Posterior cingulate gyrus (tissue), 11 donors: ENCODE results near the gene ELAVL4.

ENCODE experiments used
- DNase-seq, 10 donors: peaks; one replicate each; pipeline versions ENCODE4 v3.0.0 to v3.0.0-alpha.2; 2020 to 2021; ENCODE audit warnings: mixed read lengths in 3 of 10
- intact Hi-C: fragments of 100-400 bp; cut with DNase I; formaldehyde crosslinking; loops from one replicate; pipeline ENCODE4 v1.15.1; 2023

The ELAVL4 gene

GRCh38 chr1:50108497-50109059 is at the start of gene ELAVL4:
Gene ELAVL4 (plus strand): TSS chr1:50108920. CDS start chr1:50109190, 270 bp downstream.
- intact Hi-C loops, result no loop called here
- DNase-seq, result peak in 8 of 10 donors; percentile 25 to 89 (median 65)

DNA sequence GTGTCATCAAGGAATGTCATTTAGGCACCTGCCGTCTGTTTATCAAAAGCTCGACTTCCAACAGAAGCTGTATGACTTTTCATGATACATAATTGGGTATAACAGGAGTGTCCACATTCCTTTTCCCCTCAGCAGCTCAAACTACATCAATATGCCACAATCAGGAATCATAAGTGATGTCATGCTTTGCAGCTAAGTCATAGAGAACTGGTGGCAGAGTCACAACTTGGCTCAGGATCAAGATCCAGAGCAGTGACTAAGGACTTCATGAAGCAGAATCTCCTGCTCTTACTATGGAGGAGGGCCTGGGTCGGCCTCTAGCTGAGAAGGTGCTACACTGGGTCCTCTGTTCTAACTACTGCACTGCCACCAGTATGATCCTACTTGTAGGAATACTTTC is 48.4 kb upstream of the ELAVL4 start:
- intact Hi-C loops, result no loop called here

DNA sequence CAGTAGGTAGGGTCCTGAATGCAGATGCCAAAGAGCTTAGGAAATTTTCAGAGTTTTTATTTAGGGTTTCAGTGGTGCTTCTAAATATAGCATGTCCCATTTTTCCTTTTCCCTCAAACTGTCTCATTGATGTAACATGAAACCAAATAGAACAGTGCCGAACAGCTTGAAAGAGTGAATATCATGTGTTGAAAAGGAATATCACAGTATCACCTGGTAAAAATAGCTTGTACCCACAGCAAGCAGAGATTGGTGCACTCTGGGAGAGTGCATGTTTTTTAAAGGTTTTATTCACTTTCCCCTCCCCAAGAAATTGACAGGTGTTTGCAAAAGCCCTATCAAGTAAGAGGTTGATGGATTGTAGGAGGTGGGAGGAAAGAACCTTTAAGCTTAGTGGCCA is 41.9 kb upstream of the ELAVL4 start:
- no peak for DNase-seq
- intact Hi-C loops, result no loop called here

More for the DNA sequence above, 48.4 kb upstream of the ELAVL4 start:
- no peak for DNase-seq

GRCh38 chr1:50074931-50075330 is 33.8 kb upstream of the ELAVL4 start:
- intact Hi-C loops, result no loop called here
- DNase-seq, result no peak

GRCh38 chr1:50077273-50077672 is 31.4 kb upstream of the ELAVL4 start:
- no peak for DNase-seq
- intact Hi-C loops, result no loop called here

DNA sequence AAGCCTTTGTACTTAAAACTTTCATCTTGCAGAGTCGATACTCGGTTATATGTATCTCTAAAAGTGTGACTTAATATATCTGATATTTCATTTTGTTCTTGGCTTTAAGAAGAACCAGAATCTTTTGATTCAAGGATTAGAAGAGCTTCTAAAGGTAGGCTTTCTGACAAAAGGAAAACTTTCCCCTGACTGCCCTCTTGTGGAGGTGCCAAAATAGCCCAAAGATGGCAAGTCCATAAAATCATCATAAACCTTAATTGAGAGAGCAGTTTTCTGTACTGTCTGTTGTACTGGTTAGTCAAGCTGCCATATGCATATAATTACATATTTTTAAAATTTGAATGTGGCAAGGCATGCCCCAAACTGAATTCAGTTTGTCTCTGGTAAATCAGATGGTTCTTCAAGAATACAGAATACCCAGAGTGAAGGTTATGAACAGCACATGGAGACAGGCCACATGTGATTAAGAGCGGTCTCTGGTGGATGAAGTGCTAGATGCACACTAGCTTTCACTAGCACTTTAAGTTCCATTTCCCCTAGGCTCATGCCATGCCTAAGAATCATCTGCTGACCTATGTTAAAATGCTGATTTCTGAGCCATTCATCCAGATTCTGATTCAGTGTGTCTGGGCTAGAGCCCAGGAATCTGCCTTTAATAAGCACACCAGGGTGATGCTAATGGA is 27.7 kb upstream of the ELAVL4 start:
- intact Hi-C loops, result no loop called here

GRCh38 chr1:50084389-50084788 is 24.3 kb upstream of the ELAVL4 start:
- intact Hi-C loops, result no loop called here
- no peak for DNase-seq

More for the DNA sequence above, 27.7 kb upstream of the ELAVL4 start:
- no peak for DNase-seq

DNA sequence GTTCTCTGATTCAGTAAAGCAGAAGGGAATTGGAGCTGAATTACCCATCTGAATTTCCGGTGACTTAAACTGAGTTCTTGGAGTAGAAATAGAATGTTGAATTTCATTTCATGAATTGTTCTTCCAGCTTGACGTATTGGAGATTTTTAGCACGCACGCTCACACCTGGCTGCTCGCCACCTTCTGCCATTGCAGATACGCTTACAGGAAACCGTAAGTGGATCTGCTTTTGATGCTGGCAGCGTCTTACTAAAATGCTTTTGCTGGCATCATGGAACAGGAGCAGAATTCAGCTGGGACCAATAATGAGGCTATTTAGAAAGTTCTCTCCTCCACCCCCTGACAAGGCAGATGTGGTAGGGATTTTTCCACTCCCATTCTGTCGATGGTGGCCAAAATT is 17.7 kb upstream of the ELAVL4 start:
- DNase-seq, result peak in 2 of 10 donors; percentile 23 to 74
- intact Hi-C loops, result no loop called here

- no peak for DNase-seq
- intact Hi-C loops, result no loop called here
These were observed 13.0 kb upstream of the ELAVL4 start for GRCh38 chr1:50095716-50096115.

- intact Hi-C loops, result no loop called here
- DNase-seq, result no peak
These were observed 11.6 kb upstream of the ELAVL4 start for GRCh38 chr1:50097021-50097679.

DNA sequence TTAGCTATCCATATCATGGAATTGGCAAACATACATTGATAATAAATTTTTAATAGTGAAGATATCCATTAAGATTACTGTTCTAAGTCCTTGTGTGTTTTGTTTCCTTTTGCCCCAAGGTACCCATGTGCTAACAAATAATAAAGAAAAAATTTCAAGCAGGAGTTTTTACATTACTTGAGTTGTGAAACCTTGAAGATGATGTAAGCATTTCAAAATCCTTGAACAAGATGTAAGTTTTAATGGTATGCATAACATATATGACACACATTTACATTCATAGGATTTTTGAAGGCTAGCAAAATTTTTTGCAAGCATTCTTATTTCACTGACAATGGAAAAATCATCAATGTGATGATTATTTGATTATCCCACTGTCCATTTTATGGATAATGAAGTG is 10.9 kb upstream of the ELAVL4 start:
- DNase-seq, result no peak
- intact Hi-C loops, result no loop called here

DNA sequence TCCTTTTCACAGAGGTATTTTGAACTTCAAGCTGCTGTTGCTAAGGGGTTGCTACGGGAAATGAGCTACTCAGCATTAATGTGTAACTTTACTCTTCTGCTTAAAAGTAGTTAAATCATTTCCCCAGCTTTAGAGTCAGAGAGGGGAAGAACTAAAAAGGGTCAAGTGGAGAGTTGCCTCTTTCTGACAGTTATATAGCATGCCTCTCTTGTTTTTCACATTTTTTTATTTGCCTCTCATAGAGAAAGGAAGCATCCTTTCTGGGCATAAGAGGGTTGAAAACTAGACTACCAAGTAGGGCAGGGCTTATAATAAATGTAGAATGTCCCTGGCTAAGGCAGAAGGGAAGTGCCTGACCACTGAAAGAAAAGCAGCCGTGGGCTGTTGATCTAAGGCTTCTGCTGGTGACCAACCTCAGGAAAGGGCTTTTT is 10.1 kb upstream of the ELAVL4 start:
- DNase-seq, result no peak
- intact Hi-C loops, result no loop called here

- intact Hi-C loops, result no loop called here
- DNase-seq, result no peak
These were observed 9.1 kb upstream of the ELAVL4 start for GRCh38 chr1:50099654-50100053.

- intact Hi-C loops, result no loop called here
- no peak for DNase-seq
These were observed 5.1 kb upstream of the ELAVL4 start for GRCh38 chr1:50103615-50104081.

GRCh38 chr1:50105433-50105832 is 3.3 kb upstream of the ELAVL4 start:
- no peak for DNase-seq

DNA sequence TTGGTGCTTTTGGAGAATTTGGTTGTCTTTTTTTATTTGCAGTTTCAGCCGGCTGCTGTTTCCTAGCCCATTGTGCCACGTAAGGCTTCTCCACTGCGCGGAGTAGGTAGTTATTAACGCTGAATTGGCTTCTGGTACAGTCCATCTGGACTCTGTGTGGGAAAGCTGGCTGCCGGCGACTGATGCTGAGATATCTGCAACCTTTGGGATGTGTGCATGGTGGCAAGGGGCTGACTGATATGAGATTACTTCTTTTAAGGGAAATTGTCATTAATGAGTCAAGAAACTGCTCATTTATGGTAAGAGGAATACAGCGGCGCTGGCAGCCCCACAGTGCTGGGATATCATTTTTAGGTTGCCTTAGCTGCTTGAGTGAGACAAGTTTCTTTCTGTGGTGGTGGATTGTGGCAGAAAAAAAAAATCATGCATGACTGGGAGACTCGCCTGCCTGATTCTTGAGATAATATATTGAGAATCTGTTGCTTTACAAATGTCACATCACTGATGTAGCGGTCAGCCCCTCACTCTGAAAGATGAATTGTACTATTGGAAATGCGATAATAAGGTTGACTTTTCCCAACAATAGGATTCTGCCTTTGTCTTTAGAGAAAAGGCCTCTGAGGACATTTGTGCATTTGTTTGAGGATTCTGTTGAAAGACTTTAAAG is 2.5 kb upstream of the ELAVL4 start:
- intact Hi-C loops, result no loop called here
- peak in 1 of 10 donors; percentile 58 for DNase-seq

More at GRCh38 chr1:50105433-50105832, 3.3 kb upstream of the ELAVL4 start:
- intact Hi-C loops, result no loop called here

- DNase-seq, result no peak
- intact Hi-C loops, result no loop called here
These were observed 396 bp downstream of the ELAVL4 start for GRCh38 chr1:50109116-50109515.

DNA sequence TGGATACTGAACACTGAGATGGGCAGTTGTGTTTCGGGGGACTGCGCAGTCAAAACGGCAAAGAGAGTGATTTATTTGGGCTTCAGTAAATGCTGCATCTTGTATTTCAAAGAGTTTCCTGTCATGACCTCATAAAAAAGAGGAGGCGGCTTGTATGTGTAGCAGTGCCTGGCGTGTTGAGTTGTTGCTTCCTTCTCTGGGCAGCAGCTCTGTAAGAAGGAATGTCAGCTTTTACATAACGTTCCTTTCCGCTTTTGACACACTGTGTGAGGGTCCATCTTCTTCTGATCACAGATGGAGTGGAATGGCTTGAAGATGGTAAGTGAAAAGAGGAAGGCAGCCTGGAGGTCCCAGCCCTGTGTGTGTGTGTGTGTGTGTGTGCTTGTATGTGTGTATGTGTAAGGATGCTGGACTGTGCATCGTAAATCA is 941 bp downstream of the ELAVL4 start:
- peak in 4 of 10 donors; percentile 9 to 66 (median 40) for DNase-seq

DNA sequence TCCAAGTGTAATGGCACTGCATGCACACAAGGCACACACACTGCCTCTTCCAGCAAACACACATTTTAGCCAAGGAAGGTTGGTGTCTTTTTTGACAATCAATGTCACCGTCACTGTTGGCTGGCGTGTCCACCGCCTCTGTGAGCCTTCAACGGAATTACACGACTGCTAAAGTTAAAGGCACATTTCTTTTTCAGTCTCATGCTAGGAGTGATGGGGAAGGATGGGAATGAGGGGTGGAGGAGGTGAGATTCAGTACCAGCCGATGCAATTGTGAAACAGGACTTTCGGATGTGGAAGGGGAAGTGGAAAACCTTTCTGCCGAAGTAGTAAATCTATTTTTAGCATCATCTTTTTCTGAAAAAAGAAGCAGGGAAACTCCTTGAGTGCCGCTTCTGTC is 1.4 kb downstream of the ELAVL4 start:
- intact Hi-C loops, result no loop called here
- DNase-seq, result peak in 4 of 10 donors; percentile 14 to 69 (median 18)

More for the DNA sequence above, 941 bp downstream of the ELAVL4 start:
- intact Hi-C loops, result no loop called here

GRCh38 chr1:50110656-50111055 is 1.9 kb downstream of the ELAVL4 start:
- DNase-seq, result peak in 1 of 10 donors; percentile 21
- intact Hi-C loops, result no loop called here

DNA sequence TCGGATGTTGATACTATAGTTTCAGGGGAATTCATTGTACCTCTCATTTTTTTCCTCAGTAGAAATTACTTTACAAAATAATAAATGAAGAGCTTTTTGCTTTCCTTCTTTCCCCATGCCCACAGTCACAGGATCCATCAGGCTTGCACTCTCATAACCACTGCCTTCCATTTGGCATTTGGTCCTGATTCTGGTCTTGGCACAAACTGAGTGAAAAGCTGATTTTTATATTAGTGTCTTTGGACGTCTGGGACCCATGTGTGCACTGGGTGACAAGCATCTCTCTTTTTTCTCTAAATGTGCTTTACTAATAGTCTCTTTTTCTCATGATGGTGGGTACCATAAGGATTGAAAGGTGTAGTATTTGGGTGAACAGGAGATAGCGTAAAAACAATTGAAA is 2.8 kb downstream of the ELAVL4 start:
- DNase-seq, result no peak
- intact Hi-C loops, result no loop called here
